CD4-positive, alpha-beta T cell (primary cell): ENCODE measurements around the gene PIM2. TPM values are rescaled to one million over a fixed set of nuclear protein-coding genes. Genes with fewer than 3 reads are reported as not detected.

ENCODE experiments used
- ATAC-seq: fragments of 200-7000 bp; cut with Tn5 transposase; one replicate; pipeline ENCODE4 v1.10.0; 2022; ENCODE audit warnings: mild to moderate bottlenecking; ENCODE audit not compliant: poor library complexity
- CTCF ChIA-PET: fragments of 350-600 bp; sonication (Branson Sonifier 250); formaldehyde crosslinking; loops from one replicate; lab custom pipeline; 2021; ENCODE audit warnings: antibody characterized with exemption, inconsistent platforms; lab: Charles Lee
- POLR2A ChIA-PET: fragments of 350-600 bp; sonication (Branson Sonifier 250); formaldehyde crosslinking; loops from one replicate; lab custom pipeline; 2021; ENCODE audit warnings: antibody characterized with exemption, inconsistent platforms; lab: Charles Lee
- DNase-seq, 14 experiments: peaks; one replicate each; pipeline ENCODE4 v3.0.0-alpha.2; 2013 to 2020; ENCODE audit warnings: mixed read lengths in 2 of 14
- H3K27ac ChIP-seq, 2 donors: one replicate each; pipeline versions ENCODE4 v1.5.1 to v1.7.0; 2013; ENCODE audit warnings: low read length in 2 of 2, low read depth in 1 of 2, mild to moderate bottlenecking in 1 of 2
- H3K27me3 ChIP-seq, 2 experiments: 1 replicate in 1 of 2; 2 replicates in 1 of 2; pipeline versions ENCODE4 v1.6.1 to v1.7.0; 2013; ENCODE audit warnings: low read length in 2 of 2, control low read depth in 1 of 2, mild to moderate bottlenecking in 1 of 2, moderate library complexity in 1 of 2; ENCODE audit not compliant: insufficient read depth in 2 of 2, control insufficient read depth in 1 of 2
- H3K36me3 ChIP-seq: one replicate; pipeline ENCODE4 v1.6.1; 2013; ENCODE audit warnings: low read length, control low read depth; ENCODE audit not compliant: insufficient read depth
- H3K4me1 ChIP-seq: one replicate; pipeline ENCODE4 v1.6.1; 2013; ENCODE audit warnings: low read length, control low read depth; ENCODE audit not compliant: insufficient read depth
- H3K4me3 ChIP-seq: one replicate; pipeline ENCODE4 v1.5.1; 2013; ENCODE audit warnings: mild to moderate bottlenecking, low read length, moderate library complexity
- H3K9me3 ChIP-seq, 2 experiments: 1 replicate in 1 of 2; 2 replicates in 1 of 2; pipeline versions ENCODE4 v1.6.1 to v1.7.0; 2013; ENCODE audit warnings: low read length in 2 of 2, mild to moderate bottlenecking in 2 of 2, control low read depth in 1 of 2, moderate library complexity in 1 of 2; ENCODE audit not compliant: control insufficient read depth in 1 of 2, insufficient read depth in 1 of 2
- H3K27ac Mint-ChIP-seq: one replicate; pipeline ENCODE4 v1.8.0; 2020; ENCODE audit warnings: mixed read lengths
- H3K27me3 Mint-ChIP-seq: one replicate; pipeline ENCODE4 v1.8.0; 2021; ENCODE audit warnings: mixed read lengths
- H3K36me3 Mint-ChIP-seq: one replicate; pipeline ENCODE4 v1.8.0; 2021; ENCODE audit warnings: low read depth, mixed read lengths
- H3K4me1 Mint-ChIP-seq: one replicate; pipeline ENCODE4 v1.8.0; 2021; ENCODE audit warnings: low read depth, mixed read lengths
- H3K4me3 Mint-ChIP-seq: one replicate; pipeline ENCODE4 v1.8.0; 2020; ENCODE audit warnings: mild to moderate bottlenecking, mixed read lengths
- H3K9me3 Mint-ChIP-seq: one replicate; pipeline ENCODE4 v1.8.0; 2020; ENCODE audit warnings: mixed read lengths
- intact Hi-C, 2 experiments: fragments of 100-400 bp; cut with DNase I in 1 of 2; cut with micrococcal nuclease in 1 of 2; formaldehyde crosslinking; loops; one replicate each; pipeline versions ENCODE4 v1.15.1 to v1.9.0; 2023 to 2025; cut with DNase I, micrococcal nuclease
- total RNA-seq, 174 experiments: library from RNA in 2 of 174; stranded (reverse) in 2 of 174; gene quantifications; one replicate each; pipeline ENCODE4 v1.2.3 and lab custom pipeline; 2021 to 2026
- TF ChIP-seq, protein P1 (sequence below): fragments of 200-600 bp; IDR thresholded peaks from one replicate; pipeline ENCODE4 v1.8.0; 2022; ENCODE audit warnings: antibody characterized with exemption, mild to moderate bottlenecking

The PIM2 gene
- total RNA-seq, 2 experiments from 2014 or later = 212 to 225 TPM

DNA sequence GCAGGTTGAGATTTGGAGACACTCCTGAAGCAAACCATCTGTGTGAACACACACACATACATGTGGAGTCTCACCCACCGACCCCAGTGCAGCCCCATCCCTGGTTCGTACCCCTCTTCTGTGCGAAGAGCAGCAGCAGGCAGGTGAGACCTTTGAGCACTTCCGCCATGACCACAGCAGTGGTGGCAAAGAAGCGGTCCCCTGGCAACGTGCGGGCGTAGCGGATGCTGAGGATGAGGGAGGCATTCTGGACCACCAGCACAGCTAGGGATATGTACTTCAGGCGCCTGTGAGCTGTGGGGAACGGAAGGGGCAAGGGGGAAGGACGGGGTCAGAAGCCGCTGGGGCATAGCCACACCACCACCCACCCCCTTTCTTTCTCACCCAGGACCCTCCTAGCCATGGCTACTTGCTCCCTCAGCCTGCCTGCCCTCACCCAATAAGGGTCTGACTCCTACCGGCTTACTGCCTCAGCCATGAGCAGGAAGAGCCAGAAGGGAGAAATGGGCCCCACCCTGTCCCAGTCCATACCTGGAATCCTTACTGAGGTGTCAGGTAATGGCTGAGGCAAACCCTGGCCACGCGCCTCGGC lies 9.0 kb downstream of the PIM2 start:
- H3K4me1 Mint-ChIP-seq = peaks cover 43% of the 10 kb centered on the region
- H3K36me3 ChIP-seq = peaks cover 43% of the 10 kb centered on the region
- H3K27ac Mint-ChIP-seq = peak overlapping the region; percentile 94
- no peaks in the 10 kb centered on the region for H3K9me3 Mint-ChIP-seq
- ATAC-seq = no peak
- H3K4me3 Mint-ChIP-seq = peak overlapping the region; percentile 88
- H3K4me1 ChIP-seq = peaks cover 45% of the 10 kb centered on the region
- H3K4me3 ChIP-seq = no peak overlapping the region
- H3K9me3 ChIP-seq = no peaks in the 10 kb centered on the region
- POLR2A ChIA-PET = interaction anchor here (1.1 to 4.7 kb wide), 3 partner anchors 12 to 44 kb away, joined by 3 to 97 read pairs (median 9); partner anchors contain the start of genes PQBP1 and TIMM17B
- CTCF ChIA-PET = no interaction called here
- no peaks in the 10 kb centered on the region for H3K27me3 ChIP-seq
- H3K36me3 Mint-ChIP-seq = peaks cover 48% of the 10 kb centered on the region
- intact Hi-C loops = loop anchor here (2.0 to 10.0 kb wide), 5 partner anchors 13 to 1255 kb away; partner anchors contain the start of genes ELK1 (in 1 of the 2), PQBP1 (in 1 of the 2), TIMM17B (in 1 of the 2) and UXT (in 1 of the 2)
- peaks cover 5% of the 10 kb centered on the region for H3K27me3 Mint-ChIP-seq
- TF ChIP-seq, protein P1, sequence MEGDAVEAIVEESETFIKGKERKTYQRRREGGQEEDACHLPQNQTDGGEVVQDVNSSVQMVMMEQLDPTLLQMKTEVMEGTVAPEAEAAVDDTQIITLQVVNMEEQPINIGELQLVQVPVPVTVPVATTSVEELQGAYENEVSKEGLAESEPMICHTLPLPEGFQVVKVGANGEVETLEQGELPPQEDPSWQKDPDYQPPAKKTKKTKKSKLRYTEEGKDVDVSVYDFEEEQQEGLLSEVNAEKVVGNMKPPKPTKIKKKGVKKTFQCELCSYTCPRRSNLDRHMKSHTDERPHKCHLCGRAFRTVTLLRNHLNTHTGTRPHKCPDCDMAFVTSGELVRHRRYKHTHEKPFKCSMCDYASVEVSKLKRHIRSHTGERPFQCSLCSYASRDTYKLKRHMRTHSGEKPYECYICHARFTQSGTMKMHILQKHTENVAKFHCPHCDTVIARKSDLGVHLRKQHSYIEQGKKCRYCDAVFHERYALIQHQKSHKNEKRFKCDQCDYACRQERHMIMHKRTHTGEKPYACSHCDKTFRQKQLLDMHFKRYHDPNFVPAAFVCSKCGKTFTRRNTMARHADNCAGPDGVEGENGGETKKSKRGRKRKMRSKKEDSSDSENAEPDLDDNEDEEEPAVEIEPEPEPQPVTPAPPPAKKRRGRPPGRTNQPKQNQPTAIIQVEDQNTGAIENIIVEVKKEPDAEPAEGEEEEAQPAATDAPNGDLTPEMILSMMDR = no peak
- DNase-seq = peak in 1 of 14 experiments; percentile 24
- H3K27ac ChIP-seq = no peak overlapping the region

DNA sequence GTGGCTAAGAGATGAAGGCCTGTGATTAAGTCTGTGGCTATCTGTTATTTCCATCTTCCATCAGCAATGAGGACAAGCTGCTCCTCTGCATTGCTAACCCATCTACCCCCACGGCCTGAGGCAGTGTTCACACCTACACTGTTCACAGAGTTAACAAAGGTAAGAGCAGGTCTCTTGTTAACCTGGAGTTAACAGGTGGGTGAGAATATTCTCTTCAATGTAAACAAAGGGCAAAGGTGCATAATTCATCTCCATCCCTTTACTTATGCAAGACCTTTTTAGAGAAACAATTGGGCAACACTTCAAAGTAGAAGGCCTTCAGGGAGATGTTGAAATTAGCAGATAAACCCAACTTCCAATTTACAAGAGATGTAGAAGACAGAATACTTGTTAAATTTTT lies 10.2 kb downstream of the PIM2 start:
- Histone ChIP-seq H3K4me3 (no peak overlapping the region), H3K36me3 (peaks cover 41% of the 10 kb centered on the region), H3K4me1 (peaks cover 33% of the 10 kb centered on the region), H3K27me3 (no peaks in the 10 kb centered on the region), H3K9me3 (no peaks in the 10 kb centered on the region), H3K27ac (no peak overlapping the region)
- Mint-ChIP-seq H3K4me3 (no peak overlapping the region), H3K36me3 (peaks cover 43% of the 10 kb centered on the region), H3K4me1 (peaks cover 31% of the 10 kb centered on the region), H3K27ac (no peak overlapping the region), H3K9me3 (no peaks in the 10 kb centered on the region), H3K27me3 (peaks cover 5% of the 10 kb centered on the region)
- no peak for ATAC-seq
- intact Hi-C loops = no loop called here
- POLR2A ChIA-PET = no interaction called here
- DNase-seq = no peak
- CTCF ChIA-PET = no interaction called here
- TF ChIP-seq, protein P1 = no peak

GRCh38 chrX:48905090-48905790 lies 13.6 kb downstream of the PIM2 start:
- H3K36me3 ChIP-seq = peaks cover 58% of the 10 kb centered on the region
- CTCF ChIA-PET = no interaction called here
- intact Hi-C loops = no loop called here

More at GRCh38 chrX:48905090-48905790, 13.6 kb downstream of the PIM2 start:
- TF ChIP-seq, protein P1 = no peak
- Histone ChIP-seq H3K27me3 (no peaks in the 10 kb centered on the region), H3K9me3 (no peaks in the 10 kb centered on the region), H3K4me1 (peaks cover 4% of the 10 kb centered on the region), H3K27ac (no peak overlapping the region), H3K4me3 (no peak overlapping the region)
- Mint-ChIP-seq H3K27ac (no peak overlapping the region), H3K36me3 (peaks cover 29% of the 10 kb centered on the region), H3K4me1 (peaks cover under 1% of the 10 kb centered on the region), H3K4me3 (no peak overlapping the region), H3K9me3 (no peaks in the 10 kb centered on the region), H3K27me3 (no peaks in the 10 kb centered on the region)
- no peak for DNase-seq
- POLR2A ChIA-PET = interaction anchor here (2.5 kb wide), 1 partner anchor 7 kb away, joined by 15 read pairs; the partner anchor contains the start of genes PQBP1 and TIMM17B
- ATAC-seq = no peak
